K562 (cell line): ENCODE results near the gene SACS. TPM values are rescaled to one million over a fixed set of nuclear protein-coding genes. Genes with fewer than 3 reads are reported as not detected.

ENCODE experiments used
- CREB3L1 ChIP-seq: fragments of 450-650 bp; IDR thresholded peaks from 2 replicates; pipeline ENCODE4 v1.6.1; 2014; ENCODE audit warnings: low read depth, mild to moderate bottlenecking, moderate library complexity, borderline replicate concordance
- E2F6 ChIP-seq, 2 experiments: IDR thresholded peaks; 2 replicates each; pipeline ENCODE4 v1.6.1; 2011; ENCODE audit warnings: borderline replicate concordance in 1 of 2, control low read depth in 1 of 2, low read depth in 1 of 2, low read length in 1 of 2, mild to moderate bottlenecking in 1 of 2, mixed read lengths in 1 of 2, moderate library complexity in 1 of 2; ENCODE audit not compliant: insufficient read depth in 1 of 2, insufficient read length in 1 of 2, poor library complexity in 1 of 2, severe bottlenecking in 1 of 2; ENCODE audit errors: extremely low read depth in 1 of 2
- GATAD2B ChIP-seq: fragments of 450-650 bp; IDR thresholded peaks from 2 replicates; pipeline ENCODE4 v1.6.1; 2017; ENCODE audit warnings: mild to moderate bottlenecking, borderline replicate concordance
- HNRNPK ChIP-seq: fragments of 200-400 bp; formaldehyde crosslinking; IDR thresholded peaks from one replicate; pipeline ENCODE4 v1.6.1; 2018; ENCODE audit warnings: mild to moderate bottlenecking, low read depth, low read length; ENCODE audit not compliant: poor library complexity, severe bottlenecking
- MYC ChIP-seq, 2 experiments: fragments of 250-450 bp in 1 of 2; sonication (Bioruptor Pico) in 1 of 2; IDR thresholded peaks; 2 replicates each; pipeline versions ENCODE4 v1.5.1 to v1.6.1; 2012 to 2021; ENCODE audit warnings: low read depth in 2 of 2, borderline replicate concordance in 1 of 2, improper control_type of control experiment in 1 of 2, low read length in 1 of 2, mild to moderate bottlenecking in 1 of 2, moderate library complexity in 1 of 2
- NONO ChIP-seq, 2 experiments: fragments of 200-400 bp in 1 of 2; fragments of 450-650 bp in 1 of 2; formaldehyde crosslinking in 1 of 2; IDR thresholded peaks; 2 replicates each; pipeline ENCODE4 v1.6.1; 2017; ENCODE audit warnings: low read depth in 2 of 2, mild to moderate bottlenecking in 2 of 2, moderate library complexity in 2 of 2, low read length in 1 of 2
- NR0B1 ChIP-seq: fragments of 450-650 bp; IDR thresholded peaks from one replicate; pipeline ENCODE4 v1.6.1; 2018; ENCODE audit warnings: mild to moderate bottlenecking, moderate library complexity; ENCODE audit not compliant: partially characterized antibody
- RFX5 ChIP-seq: IDR thresholded peaks from 2 replicates; pipeline ENCODE4 v1.6.1; 2011; ENCODE audit warnings: low read depth, mild to moderate bottlenecking, improper control_type of control experiment, low read length
- SAP30 ChIP-seq: fragments of 200-600 bp; sonication (generic); IDR thresholded peaks from 2 replicates; pipeline ENCODE4 v1.6.1; 2012; ENCODE audit warnings: borderline replicate concordance, low read depth, mild to moderate bottlenecking, moderate library complexity, low read length, control low read depth, inconsistent platforms; ENCODE audit not compliant: insufficient read depth, poor library complexity, severe bottlenecking
- SRF ChIP-seq, 2 experiments: fragments of 250-450, 450-650 bp in 1 of 2; sonication (Bioruptor Pico) in 1 of 2; sonication (generic) in 1 of 2; formaldehyde crosslinking; IDR thresholded peaks; 2 replicates each; pipeline versions ENCODE4 v1.5.0 to v1.5.1; 2020 to 2022; ENCODE audit warnings: mild to moderate bottlenecking in 1 of 2, missing genetic modification reagents in 1 of 2
- TEAD2 ChIP-seq: fragments of 450-650 bp; IDR thresholded peaks from 2 replicates; pipeline ENCODE4 v1.6.1; 2016; ENCODE audit warnings: missing genetic modification characterization, control low read depth, missing compliant biosample characterization
- ZNF134 ChIP-seq: fragments of 250-450 bp; sonication (Bioruptor Pico); conservative IDR thresholded peaks from 2 replicates; pipeline ENCODE4 v1.4.0; 2020
- ZNF512 ChIP-seq: IDR thresholded peaks from 2 replicates; pipeline ENCODE4 v1.6.1; 2016; ENCODE audit warnings: missing genetic modification characterization, missing compliant biosample characterization
- polyA plus RNA-seq, 8 experiments: library from polyadenylated mRNA; depleted of rRNA in 4 of 8; stranded (reverse) in 5 of 8; unstranded in 3 of 8; fragments of >200 nt; fragmentation: Nextera tagmentation in 2 of 8; fragmentation: Illumina TruSeq in 1 of 8; extraction: Ambion mirVana in 2 of 8; extraction: Trizol in 1 of 8; gene quantifications; 2 replicates each; pipeline versions ENCODE4 v1.2.1 to v1.2.3, GENCODE V29; 2011 to 2014; ENCODE audit warnings: inconsistent platforms in 1 of 8, missing spikeins in 1 of 8
- total RNA-seq, 7 experiments: library from RNA; depleted of rRNA in 6 of 7; stranded (reverse); fragments of >200 nt in 6 of 7; fragmentation: Illumina TruSeq in 2 of 7; extraction: Trizol in 2 of 7; gene quantifications; 2 replicates each; pipeline versions ENCODE4 v1.2.1 to v1.2.3, GENCODE V29; 2011 to 2021; ENCODE audit warnings: low replicate concordance in 1 of 7

The SACS gene
- total and polyA plus RNA-seq, 9 of the 15 experiments (the other 6 are each of a cell fraction or from before 2014, with no cell fraction given), result 4.7 to 28.2 (median 18.9) TPM

GRCh38 chr13:23375001-23375971, 58.2 kb downstream of the SACS start (continued):
- TF ChIP-seq MYC (IDR thresholded peaks at IDR 0.05; ENCODE audit: low read depth, low read length) (peak; percentile 66), MYC (CRISPR knock-in tag; IDR thresholded peaks at IDR 0.05; ENCODE audit: borderline replicate concordance, low read depth) (no peak), NR0B1 (no peak), SRF (CRISPR knock-in tag; IDR thresholded peaks at IDR 0.05) (0 out of 4 replicates have a peak, but pooled peaks of 1 of the 2 experiments have one; percentile 20), GATAD2B (0 out of 2 replicates have a peak, but pooled peaks have one; percentile 63), CREB3L1 (0 out of 2 replicates have a peak, but pooled peaks have one; percentile 46), HNRNPK (no peak), ZNF512 (tag) (no peak), TEAD2 (no peak), E2F6 (IDR thresholded peaks at IDR 0.05; ENCODE audit: borderline replicate concordance in 1 of 2, extremely low read depth in 1 of 2, insufficient read depth in 1 of 2, insufficient read length in 1 of 2, low read depth in 1 of 2, low read length in 1 of 2, poor library complexity in 1 of 2, severe bottlenecking in 1 of 2) (peak; percentile 37 to 88), RFX5 (no peak), NONO (IDR thresholded peaks at IDR 0.05; ENCODE audit: low read depth in 2 of 2, low read length in 1 of 2) (peak; percentile 20 to 59; a peak in 2 of 4 replicates), ZNF134 (CRISPR knock-in tag) (peak; percentile 91), SAP30 (peak; percentile 41)
